ENCODE measurements around the gene PHLDA3.
A peak's percentile ranks its signal among the peaks of the same experiment; 100 is the strongest.
"Not testable (repeated sequence)": the region's sequence is repeated elsewhere in the genome, so short reads cannot be mapped to it uniquely, and the experiment has no call there.

PHLDA3 gene

GRCh38 chr1:201503397-201504176, 34.6 kb upstream of the PHLDA3 start:
- DNase-seq, result no peak

GRCh38 chr1:201502511-201502857, 33.5 kb upstream of the PHLDA3 start:
- DNase-seq, result no peak

GRCh38 chr1:201501812-201502510, 33.0 kb upstream of the PHLDA3 start:
- DNase-seq, result peak; percentile 73

- DNase-seq, result no peak
Measured at GRCh38 chr1:201501144-201501543, 32.2 kb upstream of the PHLDA3 start.

- peak; percentile 15 for DNase-seq
Measured at GRCh38 chr1:201500670-201501120, 31.7 kb upstream of the PHLDA3 start.

- DNase-seq, result no peak
Measured at GRCh38 chr1:201499795-201500669, 31.0 kb upstream of the PHLDA3 start.

GRCh38 chr1:201499191-201499590, 30.2 kb upstream of the PHLDA3 start:
- no peak for DNase-seq

GRCh38 chr1:201498621-201499020, 29.6 kb upstream of the PHLDA3 start:
- DNase-seq, result no peak

GRCh38 chr1:201497935-201498509, 29.0 kb upstream of the PHLDA3 start:
- DNase-seq, result no peak

- DNase-seq, result no peak
Measured at GRCh38 chr1:201496296-201496690, 27.3 kb upstream of the PHLDA3 start.

GRCh38 chr1:201495551-201496295, 26.7 kb upstream of the PHLDA3 start:
- no peak for DNase-seq

GRCh38 chr1:201493757-201494617, 25.0 kb upstream of the PHLDA3 start:
- no peak for DNase-seq

GRCh38 chr1:201493026-201493656, 24.2 kb upstream of the PHLDA3 start:
- not testable (repeated sequence) for DNase-seq

- DNase-seq, result no peak
Measured at GRCh38 chr1:201491896-201492511, 23.0 kb upstream of the PHLDA3 start.

- no peak for DNase-seq
Measured at GRCh38 chr1:201490708-201491131, 21.7 kb upstream of the PHLDA3 start.

- no peak for DNase-seq
Measured at GRCh38 chr1:201489643-201490261, 20.8 kb upstream of the PHLDA3 start.

GRCh38 chr1:201488830-201489589, 20.0 kb upstream of the PHLDA3 start:
- DNase-seq, result no peak

- no peak for DNase-seq
Measured at GRCh38 chr1:201487742-201488141, 18.8 kb upstream of the PHLDA3 start.

GRCh38 chr1:201486187-201486586, 17.2 kb upstream of the PHLDA3 start:
- DNase-seq, result no peak
